ENCODE results near the gene TMEM114. TPM values are rescaled to one million over a fixed set of nuclear protein-coding genes. Genes with fewer than 3 reads are reported as not detected.

TMEM114 gene
- total RNA-seq, 1 experiment from 2014 or later, result not detected

GRCh38 chr16:8548166-8548565, 42.1 kb downstream of the TMEM114 start:
- DNase-seq, result no peak
- Histone ChIP-seq H3K79me2 (ENCODE audit: low read depth) (no peaks in the 10 kb centered on the region), H3K27ac (no peak overlapping the region), H2AFZ (no peak overlapping the region), H3K4me1 (replicated peaks; ENCODE audit: insufficient read depth) (no peaks in the 10 kb centered on the region), H3F3A (ENCODE audit: insufficient read depth, low read depth) (no peaks in the 10 kb centered on the region), H3K4me2 (no peak overlapping the region), H3K36me3 (ENCODE audit: low read depth) (no peaks in the 10 kb centered on the region), H3K27me3 (ENCODE audit: insufficient read depth, low read depth) (peaks cover 96% of the 10 kb centered on the region), H3K4me3 (no peak overlapping the region), H3K9me3 (ENCODE audit: insufficient read depth, low read depth) (no peaks in the 10 kb centered on the region), H3K9me2 (ENCODE audit: insufficient read depth) (no peaks in the 10 kb centered on the region), H4K20me1 (ENCODE audit: insufficient read depth) (no peaks in the 10 kb centered on the region; the same call in 1 of the 2 replicates)
- TF ChIP-seq CTCF (conservative IDR thresholded peaks at IDR 0.05), result no peak
- TF ChIP-seq EZH2 (IDR thresholded peaks at IDR 0.05; ENCODE audit: low read depth), result no peak
- intact Hi-C loops (cut with micrococcal nuclease; ENCODE audit: unreplicated experiment), result no loop called here
- ChIA-PET POLR2A (ENCODE audit: unreplicated experiment) (no interaction called here), CTCF (no interaction called here)
- BruUV-seq (replicated peaks), result no TSS peak

DNA sequence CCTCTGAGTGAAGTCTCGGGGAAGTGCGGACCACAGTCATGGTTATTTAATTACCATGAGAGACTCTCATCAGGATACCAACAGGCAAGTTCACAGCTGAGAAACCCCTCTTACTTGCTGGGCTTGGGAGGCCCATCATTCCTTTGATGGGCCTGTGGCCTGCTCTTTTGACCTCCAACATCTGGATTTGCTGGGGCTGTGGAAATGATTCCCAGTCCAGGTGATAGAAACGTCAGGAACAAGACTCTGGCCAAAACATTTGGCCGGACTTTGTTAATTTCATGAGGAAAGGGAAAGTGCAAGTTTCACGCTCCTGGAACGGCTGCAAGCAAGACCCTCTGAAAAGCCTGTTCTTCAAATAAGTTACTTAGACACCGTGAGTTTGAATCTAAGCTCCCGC, 42.5 kb downstream of the TMEM114 start:
- CTCF ChIA-PET, result no interaction called here
- no peaks in the 10 kb centered on the region for H3K36me3 ChIP-seq (ENCODE audit: low read depth)
- H3K27ac ChIP-seq, result no peak overlapping the region
- H3F3A ChIP-seq (ENCODE audit: insufficient read depth, low read depth), result no peaks in the 10 kb centered on the region
- no peak overlapping the region for H2AFZ ChIP-seq
- BruUV-seq (replicated peaks), result no TSS peak
- intact Hi-C loops (cut with micrococcal nuclease; ENCODE audit: unreplicated experiment), result no loop called here
- no peaks in the 10 kb centered on the region for H3K79me2 ChIP-seq (ENCODE audit: low read depth)
- no peaks in the 10 kb centered on the region; the same call in 1 of the 2 replicates for H4K20me1 ChIP-seq (ENCODE audit: insufficient read depth)
- POLR2A ChIA-PET (ENCODE audit: unreplicated experiment), result no interaction called here
- H3K9me2 ChIP-seq (ENCODE audit: insufficient read depth), result no peaks in the 10 kb centered on the region
- no peak overlapping the region for H3K4me3 ChIP-seq
- H3K27me3 ChIP-seq (ENCODE audit: insufficient read depth, low read depth), result peaks cover 95% of the 10 kb centered on the region
- no peak overlapping the region for H3K4me2 ChIP-seq
- DNase-seq, result no peak
- no peaks in the 10 kb centered on the region for H3K4me1 ChIP-seq (replicated peaks; ENCODE audit: insufficient read depth)
- H3K9me3 ChIP-seq (ENCODE audit: insufficient read depth, low read depth), result no peaks in the 10 kb centered on the region
- TF ChIP-seq EZH2 (IDR thresholded peaks at IDR 0.05; ENCODE audit: low read depth) (no peak), CTCF (conservative IDR thresholded peaks at IDR 0.05) (no peak)

GRCh38 chr16:8544406-8544805, 45.9 kb downstream of the TMEM114 start:
- ChIA-PET CTCF (no interaction called here), POLR2A (ENCODE audit: unreplicated experiment) (no interaction called here)
- Histone ChIP-seq H3K36me3 (ENCODE audit: low read depth) (no peaks in the 10 kb centered on the region), H3K79me2 (ENCODE audit: low read depth) (no peaks in the 10 kb centered on the region), H2AFZ (no peak overlapping the region), H4K20me1 (ENCODE audit: insufficient read depth) (no peaks in the 10 kb centered on the region; the same call in 1 of the 2 replicates), H3K9me2 (ENCODE audit: insufficient read depth) (no peaks in the 10 kb centered on the region), H3K27me3 (ENCODE audit: insufficient read depth, low read depth) (peaks cover 88% of the 10 kb centered on the region), H3K27ac (no peak overlapping the region), H3K4me2 (no peak overlapping the region), H3F3A (ENCODE audit: insufficient read depth, low read depth) (no peaks in the 10 kb centered on the region), H3K4me1 (replicated peaks; ENCODE audit: insufficient read depth) (no peaks in the 10 kb centered on the region), H3K4me3 (no peak overlapping the region), H3K9me3 (ENCODE audit: insufficient read depth, low read depth) (no peaks in the 10 kb centered on the region)
- intact Hi-C loops (cut with micrococcal nuclease; ENCODE audit: unreplicated experiment), result no loop called here
- no TSS peak for BruUV-seq (replicated peaks)
- no peak for DNase-seq
- TF ChIP-seq CTCF (conservative IDR thresholded peaks at IDR 0.05), result no peak
- no peak for TF ChIP-seq EZH2 (IDR thresholded peaks at IDR 0.05; ENCODE audit: low read depth)
